Measurements from ENCODE around the gene PARP9. TPM values are rescaled to one million over a fixed set of nuclear protein-coding genes. Genes with fewer than 3 reads are reported as not detected.
"Not testable (repeated sequence)": the region's sequence is repeated elsewhere in the genome, so short reads cannot be mapped to it uniquely, and the experiment has no call there.

Gene PARP9
- total RNA-seq, 1 donor from 2014 or later, result 70.8 TPM

- intact Hi-C loops (cut with DNase I), result no loop called here
- Histone ChIP-seq H3K27ac (no peak overlapping the region), H3K9me3 (no peaks in the 10 kb centered on the region), H3K27me3 (no peaks in the 10 kb centered on the region), H3K36me3 (no peaks in the 10 kb centered on the region), H3K4me3 (no peak overlapping the region), H3K4me1 (peaks cover 31% of the 10 kb centered on the region)
- TF ChIP-seq, protein P1, sequence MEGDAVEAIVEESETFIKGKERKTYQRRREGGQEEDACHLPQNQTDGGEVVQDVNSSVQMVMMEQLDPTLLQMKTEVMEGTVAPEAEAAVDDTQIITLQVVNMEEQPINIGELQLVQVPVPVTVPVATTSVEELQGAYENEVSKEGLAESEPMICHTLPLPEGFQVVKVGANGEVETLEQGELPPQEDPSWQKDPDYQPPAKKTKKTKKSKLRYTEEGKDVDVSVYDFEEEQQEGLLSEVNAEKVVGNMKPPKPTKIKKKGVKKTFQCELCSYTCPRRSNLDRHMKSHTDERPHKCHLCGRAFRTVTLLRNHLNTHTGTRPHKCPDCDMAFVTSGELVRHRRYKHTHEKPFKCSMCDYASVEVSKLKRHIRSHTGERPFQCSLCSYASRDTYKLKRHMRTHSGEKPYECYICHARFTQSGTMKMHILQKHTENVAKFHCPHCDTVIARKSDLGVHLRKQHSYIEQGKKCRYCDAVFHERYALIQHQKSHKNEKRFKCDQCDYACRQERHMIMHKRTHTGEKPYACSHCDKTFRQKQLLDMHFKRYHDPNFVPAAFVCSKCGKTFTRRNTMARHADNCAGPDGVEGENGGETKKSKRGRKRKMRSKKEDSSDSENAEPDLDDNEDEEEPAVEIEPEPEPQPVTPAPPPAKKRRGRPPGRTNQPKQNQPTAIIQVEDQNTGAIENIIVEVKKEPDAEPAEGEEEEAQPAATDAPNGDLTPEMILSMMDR (IDR thresholded peaks at IDR 0.05), result no peak
- DNase-seq (no peak), ATAC-seq (no peak)
These were observed 51.8 kb downstream of the PARP9 start for GRCh38 chr3:122512284-122512683.

GRCh38 chr3:122510878-122511535, 53.1 kb downstream of the PARP9 start:
- Histone ChIP-seq H3K4me1 (peaks cover 31% of the 10 kb centered on the region), H3K36me3 (no peaks in the 10 kb centered on the region), H3K27ac (no peak overlapping the region), H3K4me3 (no peak overlapping the region), H3K27me3 (no peaks in the 10 kb centered on the region), H3K9me3 (no peaks in the 10 kb centered on the region)
- intact Hi-C loops (cut with DNase I), result no loop called here
- ATAC-seq (no peak), DNase-seq (no peak)
- TF ChIP-seq, protein P1 (IDR thresholded peaks at IDR 0.05), result no peak

DNA sequence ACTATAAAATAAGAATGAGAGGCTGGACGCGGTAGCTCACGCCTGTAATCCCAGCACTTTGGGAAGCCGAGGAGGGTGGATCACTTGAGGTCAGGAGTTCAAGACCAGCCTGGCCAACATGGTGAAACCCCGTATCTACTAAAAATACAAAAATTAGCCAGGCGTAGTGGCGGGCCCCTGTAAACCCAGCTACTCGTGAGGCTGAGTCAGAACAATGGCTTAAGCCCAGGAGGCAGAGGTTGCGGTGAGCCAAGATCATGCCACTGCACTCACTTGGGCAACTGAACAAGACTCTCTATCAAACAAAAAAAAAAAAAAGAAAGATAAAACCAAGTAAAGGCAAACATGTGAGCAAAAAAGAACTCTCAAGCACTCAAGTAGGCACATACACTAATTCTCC, 55.2 kb downstream of the PARP9 start:
- H3K27me3 ChIP-seq; H3K9me3 ChIP-seq; H3K36me3 ChIP-seq; ATAC-seq; DNase-seq; H3K27ac ChIP-seq; H3K4me3 ChIP-seq; intact Hi-C loops (cut with DNase I): not testable (repeated sequence)
- H3K4me1 ChIP-seq, result peaks cover 31% of the 10 kb centered on the region

GRCh38 chr3:122508135-122508914, 55.8 kb downstream of the PARP9 start:
- peaks cover 28% of the 10 kb centered on the region for H3K4me1 ChIP-seq
- H3K36me3 ChIP-seq, result no peaks in the 10 kb centered on the region
- H3K4me3 ChIP-seq, result no peak overlapping the region
- no peaks in the 10 kb centered on the region for H3K27me3 ChIP-seq
- TF ChIP-seq, protein P1 (IDR thresholded peaks at IDR 0.05), result no peak
- ATAC-seq (no peak), DNase-seq (no peak)
- H3K27ac ChIP-seq, result no peak overlapping the region
- intact Hi-C loops (cut with DNase I), result no loop called here
- no peaks in the 10 kb centered on the region for H3K9me3 ChIP-seq

DNA sequence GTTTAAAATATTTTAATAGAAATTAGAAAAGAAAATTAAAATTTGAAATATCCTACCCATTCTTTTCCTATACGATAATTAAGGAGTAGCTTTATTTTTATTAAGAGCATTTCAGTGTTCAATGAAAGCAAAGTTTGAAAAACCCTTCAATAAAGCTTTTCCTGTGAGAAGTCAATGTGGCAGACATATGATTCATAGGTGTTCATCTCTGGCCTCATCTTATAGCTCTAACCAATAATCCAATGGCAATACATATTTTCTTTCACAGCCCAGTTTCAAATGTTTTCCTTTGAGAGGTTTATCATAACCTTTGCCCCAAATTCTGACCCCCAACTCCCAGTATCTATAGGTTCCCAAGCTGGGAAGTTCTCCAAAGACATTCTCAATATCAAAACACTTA, 57.6 kb downstream of the PARP9 start:
- Histone ChIP-seq H3K9me3 (no peaks in the 10 kb centered on the region), H3K36me3 (no peaks in the 10 kb centered on the region), H3K27ac (no peak overlapping the region), H3K4me1 (peaks cover 17% of the 10 kb centered on the region), H3K27me3 (no peaks in the 10 kb centered on the region), H3K4me3 (no peak overlapping the region)
- intact Hi-C loops (cut with DNase I), result no loop called here
- ATAC-seq (no peak), DNase-seq (no peak)
- TF ChIP-seq, protein P1 (IDR thresholded peaks at IDR 0.05), result no peak

GRCh38 chr3:122505676-122506075, 58.4 kb downstream of the PARP9 start:
- ATAC-seq, result no peak
- Histone ChIP-seq H3K36me3 (no peaks in the 10 kb centered on the region), H3K27ac (no peak overlapping the region), H3K4me1 (peaks cover 11% of the 10 kb centered on the region), H3K27me3 (no peaks in the 10 kb centered on the region), H3K4me3 (no peak overlapping the region), H3K9me3 (no peaks in the 10 kb centered on the region)
- TF ChIP-seq, protein P1 (IDR thresholded peaks at IDR 0.05), result no peak
- intact Hi-C loops (cut with DNase I), result no loop called here
- DNase-seq, result no peak

Data from upper lobe of right lung (tissue), 1 donor.